Stimulated activated CD4-positive, alpha-beta T cell treated with anti-CD3 and anti-CD28 coated beads, Interleukin-4, amount 100 ng/mL, for 24 hours (primary cell): Measurements from ENCODE around the gene CCNL2.
"Not testable (repeated sequence)": the region's sequence is repeated elsewhere in the genome, so short reads cannot be mapped to it uniquely, and the experiment has no call there.

Source experiments
- DNase-seq: peaks from one replicate; pipeline ENCODE4 v3.0.0-alpha.2; 2020

Gene CCNL2

DNA sequence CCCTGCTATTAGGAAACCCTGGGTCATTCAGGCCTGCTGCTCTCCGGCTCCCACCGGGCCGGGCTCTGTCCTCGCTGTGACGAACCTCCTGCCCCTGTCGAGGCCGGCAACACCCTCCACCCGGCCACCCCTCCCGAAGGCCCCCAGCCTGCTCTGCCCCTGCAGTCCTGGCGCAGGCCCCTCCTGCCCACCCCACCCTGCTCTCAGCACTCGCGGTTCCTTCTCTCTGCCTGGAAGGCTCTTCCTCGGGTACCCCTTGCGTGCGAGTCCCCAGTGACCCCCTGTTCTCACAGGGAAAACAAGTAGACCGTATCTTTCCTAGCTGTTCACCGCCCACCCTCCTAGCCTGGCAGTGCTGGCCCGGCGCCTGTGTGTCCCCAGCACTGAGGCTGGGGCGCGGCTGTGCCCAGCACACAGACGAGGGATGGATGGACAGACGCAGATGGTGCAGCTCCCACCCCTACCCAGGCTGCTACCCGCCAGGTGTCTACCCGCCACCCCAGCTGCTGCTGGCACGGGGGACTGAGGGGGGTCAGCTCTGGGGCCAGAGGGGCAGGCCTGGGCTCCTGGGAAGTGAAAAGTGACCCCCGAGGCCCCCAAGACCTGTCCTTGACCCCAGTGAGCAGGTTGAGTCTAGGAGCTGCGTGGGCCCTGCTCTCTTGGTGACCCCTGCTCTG lies 33.3 kb upstream of the CCNL2 start:
- no peak for DNase-seq

GRCh38 chr1:1431845-1432273 lies 32.7 kb upstream of the CCNL2 start:
- DNase-seq, result no peak

DNA sequence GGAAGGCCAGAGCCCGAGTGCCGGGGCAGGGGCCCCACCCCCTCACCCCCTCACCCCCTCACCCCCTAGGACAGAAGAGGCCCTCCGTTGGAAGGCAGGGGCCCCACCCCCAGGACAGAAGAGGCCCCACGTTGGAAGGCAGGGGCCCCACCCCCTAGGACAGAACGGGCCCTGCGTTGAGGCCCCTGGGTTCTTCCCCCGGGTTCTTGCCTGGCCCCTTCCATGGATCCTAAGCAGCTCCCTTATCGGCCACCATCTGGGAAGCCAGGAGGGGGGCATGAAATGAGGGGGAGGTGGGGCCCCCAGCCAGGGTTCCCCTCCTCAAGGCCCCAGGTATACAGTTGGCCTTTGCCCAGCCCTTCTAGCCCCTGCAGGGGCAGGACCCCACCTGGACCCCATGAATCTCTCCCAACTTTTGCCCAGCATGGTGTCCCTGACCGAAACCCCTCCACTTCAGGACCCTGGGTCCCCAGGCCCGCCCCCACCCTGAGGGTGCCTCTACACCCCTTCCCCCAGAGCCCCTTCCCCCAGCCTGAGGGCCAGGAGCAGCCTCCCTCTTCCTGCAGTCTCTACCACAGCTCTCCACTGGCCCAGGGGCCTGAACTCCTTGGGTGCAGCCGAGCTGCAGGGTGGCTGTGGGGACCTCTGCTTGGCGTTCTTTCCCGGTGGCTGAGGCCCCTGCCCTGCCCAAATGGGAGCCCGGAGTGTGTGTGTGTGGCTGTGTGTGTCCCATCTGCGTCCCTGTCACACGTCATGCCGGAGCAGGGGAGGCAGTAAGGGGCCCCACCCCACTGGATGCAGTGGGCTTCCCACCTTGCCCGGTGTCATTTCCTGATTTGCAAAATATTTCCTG lies 32.1 kb upstream of the CCNL2 start:
- no peak for DNase-seq

DNA sequence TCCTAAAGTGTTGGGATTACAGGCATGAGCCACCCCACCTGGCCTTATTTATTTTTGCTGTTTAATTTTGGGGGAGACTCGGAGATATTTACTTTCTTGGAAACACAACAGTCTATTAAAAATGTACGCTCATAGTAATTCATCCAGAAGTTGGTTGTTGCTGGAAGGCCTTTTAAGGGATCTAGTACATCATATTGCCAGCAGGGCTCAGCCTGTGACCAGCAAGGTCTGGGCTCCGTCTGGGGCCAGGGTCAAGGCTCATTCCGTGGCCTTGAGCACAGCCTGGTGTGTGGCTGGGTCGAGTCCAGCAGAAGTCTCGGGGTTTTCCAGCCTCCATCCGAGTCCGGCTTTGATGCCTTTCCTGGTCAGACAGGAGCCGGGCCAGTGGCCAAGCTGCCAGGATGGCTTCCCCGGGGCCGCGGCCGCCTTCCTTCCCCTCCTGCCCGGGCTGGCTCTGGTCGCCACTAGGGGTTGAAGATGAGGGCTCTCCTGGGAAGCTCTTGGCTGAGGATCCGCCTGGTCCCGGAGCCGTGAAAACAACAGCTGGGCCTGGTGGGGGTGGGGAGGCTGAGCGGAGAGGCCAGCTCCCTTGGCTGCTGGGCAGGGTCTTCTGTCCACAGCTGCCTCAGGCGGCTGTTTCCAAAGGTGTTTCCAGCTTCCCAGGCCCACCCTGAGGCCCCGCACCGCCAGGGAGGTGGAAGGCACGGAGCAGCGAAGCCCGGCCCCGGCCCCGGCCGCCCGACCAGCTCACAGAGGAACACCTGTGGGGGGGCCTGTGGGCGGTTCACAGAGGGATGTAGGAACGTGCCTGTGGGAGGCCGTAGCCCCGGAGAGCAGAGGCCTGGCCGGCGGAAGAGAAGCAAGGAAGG lies 31.2 kb upstream of the CCNL2 start:
- DNase-seq, result no peak

DNA sequence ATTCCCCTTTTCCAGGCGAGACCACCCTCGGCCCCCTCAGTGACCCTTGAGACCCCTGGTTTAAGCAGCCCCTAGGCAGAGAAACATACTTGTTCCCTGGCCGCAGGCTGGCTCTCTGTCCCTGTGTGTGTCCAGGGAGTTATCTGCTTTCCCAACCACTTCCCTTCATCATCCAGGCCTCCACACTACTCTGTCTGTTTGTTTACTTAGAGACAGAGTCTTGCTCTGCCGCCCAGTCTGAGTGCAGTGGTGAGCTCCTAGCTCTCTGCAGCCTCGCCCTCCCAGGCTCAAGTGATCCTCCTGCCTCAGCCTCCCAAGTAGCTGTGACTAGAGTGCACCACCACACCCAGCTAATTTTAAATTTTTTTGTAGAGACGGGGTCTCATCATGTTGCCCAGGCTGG lies 30.5 kb upstream of the CCNL2 start:
- no peak for DNase-seq

DNA sequence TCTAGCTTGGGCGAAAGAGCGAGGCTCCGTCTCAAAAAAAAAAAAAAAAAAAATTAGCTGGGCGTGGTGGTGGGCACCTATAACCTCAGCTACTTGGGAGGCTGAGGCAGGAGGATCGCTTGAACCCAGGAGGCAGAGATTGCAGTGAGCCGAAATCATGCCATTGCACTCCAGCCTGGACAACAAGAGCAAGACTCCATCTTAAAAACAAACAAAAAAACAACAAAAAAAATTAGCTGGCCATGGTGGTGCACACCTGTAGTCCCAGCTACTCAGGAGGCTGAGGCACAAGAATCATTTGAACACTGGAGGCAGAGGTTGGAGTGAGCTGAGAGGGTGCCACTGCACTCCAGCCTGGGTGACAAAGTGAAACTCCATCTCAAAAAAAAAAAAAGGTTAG lies 29.8 kb upstream of the CCNL2 start:
- not testable (repeated sequence) for DNase-seq

DNA sequence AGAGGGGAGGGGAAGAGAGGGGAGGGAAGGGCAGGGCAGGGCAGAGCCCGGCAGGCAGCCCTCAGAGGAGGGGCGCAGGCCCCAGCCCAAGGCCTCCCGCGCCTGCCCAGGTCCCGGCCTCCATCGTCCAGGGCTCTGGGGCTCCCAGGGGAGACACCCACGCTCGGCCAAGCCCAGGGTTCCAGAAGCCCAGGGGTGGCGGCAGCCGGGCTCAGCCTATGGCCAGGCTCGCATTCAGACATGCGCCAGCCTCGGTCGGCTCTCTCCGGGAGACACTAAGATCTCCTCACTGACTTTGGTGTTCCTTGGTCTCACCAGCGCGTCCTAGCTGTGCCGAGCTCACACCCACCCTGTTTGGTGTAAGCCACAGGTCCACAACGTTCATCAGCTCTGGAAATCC lies 29.0 kb upstream of the CCNL2 start:
- DNase-seq, result no peak

DNA sequence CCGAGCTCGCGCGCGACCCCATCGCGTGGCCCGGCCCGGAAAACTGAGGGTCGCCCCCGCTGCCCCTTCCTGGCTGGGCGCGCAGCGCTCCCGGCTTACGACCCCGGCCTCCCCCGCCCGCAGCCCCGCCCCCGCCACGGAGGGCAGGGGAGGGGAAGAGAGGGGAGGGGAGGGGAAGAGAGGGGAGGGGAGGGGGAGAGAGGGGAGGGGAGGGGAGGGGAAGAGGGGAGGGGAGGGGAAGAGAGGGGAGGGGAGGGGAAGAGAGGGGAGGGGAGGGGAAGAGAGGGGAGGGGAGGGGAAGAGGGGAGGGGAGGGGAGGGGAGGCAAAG lies 28.6 kb upstream of the CCNL2 start:
- no peak for DNase-seq

GRCh38 chr1:1427106-1427819 lies 28.1 kb upstream of the CCNL2 start:
- DNase-seq, result no peak

DNA sequence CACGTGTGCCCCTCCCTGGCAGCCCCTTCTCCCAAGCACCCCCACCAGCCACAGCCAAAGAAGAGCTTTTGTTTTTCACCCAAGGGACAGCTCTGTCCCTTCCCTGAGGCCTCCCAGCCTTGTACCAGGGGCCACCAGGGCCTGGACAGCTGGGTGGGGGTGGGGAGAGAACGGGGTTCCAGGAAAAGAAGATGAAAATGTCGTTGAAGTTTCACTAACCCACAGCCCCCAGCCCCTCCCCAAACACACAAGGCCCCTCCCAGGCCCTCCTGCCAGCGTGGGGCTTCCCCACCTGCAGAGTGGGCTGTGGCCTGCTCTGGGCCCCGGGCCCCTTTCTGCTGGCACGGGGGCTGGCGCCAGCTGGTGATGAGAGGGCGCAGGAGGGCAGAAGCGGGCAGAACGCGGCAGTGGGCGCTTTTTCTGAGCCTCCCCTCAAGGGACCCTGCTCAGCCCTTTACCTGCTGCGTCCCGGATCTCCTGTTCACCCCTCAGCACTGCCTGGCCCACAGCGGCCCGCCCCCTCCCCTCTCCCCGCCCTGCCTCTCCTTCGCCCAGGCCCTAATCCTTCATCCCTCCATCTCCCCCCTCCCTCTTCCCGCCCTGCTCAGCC lies 27.5 kb upstream of the CCNL2 start:
- DNase-seq, result no peak

DNA sequence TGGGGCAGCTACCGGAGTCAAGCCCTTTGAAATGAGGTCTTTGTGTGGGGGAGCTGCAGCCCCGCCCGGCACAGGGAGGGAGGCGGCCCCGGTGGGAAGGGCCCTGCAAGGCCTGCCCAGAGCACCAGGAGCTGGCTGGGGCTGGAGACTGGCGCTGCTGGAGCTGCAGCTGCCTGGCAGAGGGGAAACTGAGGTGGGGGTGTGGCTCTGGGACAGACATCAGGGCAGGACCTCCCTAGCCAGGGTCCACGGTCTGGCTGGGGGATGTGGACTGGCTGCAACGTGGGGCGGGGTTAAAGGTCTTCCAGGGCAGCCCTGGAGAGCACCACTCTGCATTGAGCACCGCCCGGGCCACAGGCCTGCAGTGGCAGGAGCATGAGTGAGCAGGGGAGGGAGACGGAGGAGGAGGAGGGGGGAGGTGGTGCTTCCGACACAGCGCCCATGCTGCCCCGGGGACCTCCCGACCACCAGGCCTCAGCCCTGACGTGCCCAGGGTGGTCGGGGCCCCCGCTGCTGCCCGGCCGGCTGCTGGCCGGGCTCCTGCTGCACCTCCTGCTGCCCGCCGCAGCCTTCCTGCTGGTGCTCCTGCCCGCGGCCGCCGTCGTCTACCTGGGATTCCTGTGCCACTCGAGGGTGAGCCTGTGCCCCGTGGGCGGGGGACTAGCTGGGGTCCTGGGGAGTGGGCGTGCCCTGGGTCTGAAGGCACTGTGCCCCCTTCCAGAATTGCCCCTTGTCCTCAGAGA lies 26.8 kb upstream of the CCNL2 start:
- DNase-seq, result no peak

DNA sequence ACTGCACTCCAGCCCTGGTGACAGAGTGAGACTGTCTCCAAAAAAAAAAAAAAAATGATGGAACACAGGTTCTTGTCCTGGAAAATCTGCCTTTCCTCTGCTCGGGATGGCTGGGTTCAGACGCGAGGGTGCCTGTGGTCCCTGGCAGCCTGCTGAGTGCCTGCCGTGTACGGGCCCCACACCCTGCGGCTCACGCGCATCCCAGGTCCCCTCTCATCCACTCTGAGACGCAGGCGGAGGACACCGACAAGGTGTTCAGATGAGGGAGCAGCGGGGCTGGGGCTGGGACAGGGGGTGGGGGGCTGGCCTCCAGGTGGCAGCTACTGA lies 26.3 kb upstream of the CCNL2 start:
- DNase-seq, result no peak

- no peak for DNase-seq
These were observed 25.6 kb upstream of the CCNL2 start for GRCh38 chr1:1424707-1425106.

DNA sequence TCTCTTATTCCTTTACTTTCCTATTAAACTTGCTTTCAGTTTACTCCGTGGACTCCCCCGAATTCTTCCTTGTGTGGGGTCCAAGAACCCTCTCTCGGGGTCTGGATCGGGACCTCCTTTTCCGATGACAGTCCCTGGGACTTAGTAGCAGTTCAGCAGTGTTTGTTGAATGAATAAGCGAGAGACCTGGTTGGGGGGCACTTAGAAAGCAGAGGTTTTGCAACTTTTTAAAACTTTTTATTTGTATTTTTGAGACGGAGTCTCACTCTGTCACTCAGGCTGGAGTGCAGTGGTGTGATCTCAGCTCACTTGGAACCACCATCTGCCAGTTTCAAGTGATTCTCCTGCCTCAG lies 24.1 kb upstream of the CCNL2 start:
- DNase-seq, result no peak

- DNase-seq, result no peak
These were observed 23.5 kb upstream of the CCNL2 start for GRCh38 chr1:1422465-1423244.

DNA sequence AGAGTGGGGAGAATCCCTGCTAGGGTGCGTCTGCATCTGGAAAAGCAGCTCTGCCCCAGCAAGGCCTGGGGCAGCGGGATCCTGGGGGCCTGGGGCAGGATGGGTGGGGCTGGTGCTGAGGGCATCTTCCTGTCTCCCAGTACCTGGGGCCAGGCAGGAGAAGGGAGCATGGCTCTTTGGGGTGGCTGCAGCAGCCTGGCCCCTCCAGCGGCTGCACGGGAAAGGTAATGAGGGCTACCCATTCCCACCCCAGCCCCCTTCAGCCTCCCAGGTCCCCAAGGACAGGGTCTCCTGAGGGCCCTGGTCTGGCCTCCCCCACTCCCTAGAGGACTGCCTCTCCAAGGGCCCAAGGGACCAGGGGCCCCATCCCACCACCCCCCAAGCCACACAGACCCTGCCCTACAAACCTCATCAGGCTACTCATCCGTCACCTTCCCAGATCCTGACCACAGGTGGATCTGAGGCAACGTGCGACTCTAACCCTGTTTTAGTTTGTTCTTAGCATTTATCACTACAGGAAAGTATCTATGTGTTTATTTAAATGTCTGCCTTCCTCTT lies 22.9 kb upstream of the CCNL2 start:
- no peak for DNase-seq

DNA sequence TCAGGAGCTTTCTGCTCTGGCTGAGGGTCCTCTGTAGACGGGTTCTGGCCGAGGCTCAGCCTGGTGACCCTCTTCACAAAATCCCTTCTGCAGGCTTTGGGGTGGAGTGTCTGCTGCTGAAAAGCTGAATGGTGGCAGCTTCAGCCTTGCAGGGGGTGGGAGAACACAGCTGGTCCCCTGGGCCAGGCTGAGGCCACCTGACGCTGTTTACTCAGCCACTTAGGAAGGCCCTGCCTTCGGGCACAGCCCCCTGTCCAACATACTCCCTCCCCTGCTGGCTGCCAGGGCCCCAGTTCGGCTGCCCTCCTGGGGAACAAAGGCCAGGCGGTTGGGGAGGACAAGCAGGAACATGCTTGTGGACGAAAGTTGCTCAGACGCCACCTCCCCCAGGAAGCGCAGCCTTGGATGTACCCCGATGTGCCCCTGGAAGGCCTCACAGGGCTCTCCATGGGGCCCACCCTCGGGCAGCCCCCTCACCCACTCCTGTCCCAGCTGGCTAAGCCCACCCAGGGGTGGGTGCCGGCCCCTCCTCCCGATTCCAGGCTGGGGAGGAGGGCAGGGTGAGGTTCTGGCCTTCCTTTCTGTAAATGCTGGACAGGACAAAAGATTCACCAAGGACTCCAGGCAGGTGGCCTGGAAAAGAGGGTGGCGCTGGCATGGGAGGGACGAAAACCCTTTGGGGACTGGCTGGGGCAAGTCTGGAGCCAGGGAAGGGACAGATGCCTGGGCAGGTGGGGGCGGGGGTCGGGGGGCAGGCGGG lies 22.2 kb upstream of the CCNL2 start, which contains the start of gene ANKRD65:
ANKRD65 (minus strand) TSS at position 130 of the 760 bp plus-strand sequence. CDS start 271 bp downstream, outside the sequence.
- no peak for DNase-seq

GRCh38 chr1:1420654-1421141 lies 21.6 kb upstream of the CCNL2 start:
- no peak for DNase-seq

DNA sequence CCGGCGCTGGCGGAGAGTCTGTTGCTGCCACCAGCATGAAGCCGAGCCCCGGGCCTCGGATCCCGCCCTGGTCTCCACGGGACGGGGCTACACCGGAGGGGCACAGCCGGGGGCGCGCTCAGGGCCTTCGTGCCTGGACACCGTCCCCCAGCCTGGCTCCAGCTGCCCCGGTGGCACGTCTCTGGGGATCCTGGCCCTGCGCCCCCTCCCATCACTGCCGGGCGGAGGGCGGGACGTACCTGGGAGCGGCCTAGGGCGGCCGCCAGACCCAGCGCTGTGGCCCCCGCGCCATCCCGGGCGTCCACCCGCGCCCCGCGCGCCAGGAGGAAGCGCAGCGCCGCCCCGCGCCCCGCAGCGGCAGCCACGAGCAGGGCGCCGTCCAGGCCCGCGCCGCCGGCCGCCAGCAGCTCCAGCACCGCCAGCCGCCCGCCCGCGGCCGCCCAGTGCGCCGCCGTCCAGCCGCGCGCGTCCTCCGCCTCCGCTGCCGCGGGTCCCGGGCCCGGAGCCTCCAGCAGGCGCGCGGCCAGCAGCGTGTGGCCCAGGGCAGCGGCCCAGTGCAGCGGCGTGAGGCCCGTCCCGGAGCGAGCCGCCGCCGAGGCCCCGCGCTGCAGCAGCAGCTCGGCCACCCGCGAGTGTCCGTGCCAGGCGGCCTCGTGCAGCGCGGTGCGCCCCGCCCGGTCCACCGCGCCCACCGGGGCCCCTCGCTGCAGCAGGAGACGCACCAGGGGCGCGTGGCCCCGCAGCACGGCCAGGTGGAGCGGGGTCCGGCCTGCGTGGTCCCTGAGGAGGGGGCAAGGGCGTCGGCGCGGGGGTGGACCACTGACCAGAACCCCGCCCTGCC lies 20.9 kb upstream of the CCNL2 start:
- no peak for DNase-seq
